Tongue (tissue), 1 donor: ENCODE measurements around the gene SEZ6. TPM values are rescaled to one million over a fixed set of nuclear protein-coding genes. Genes with fewer than 3 reads are reported as not detected.

Experiments used
- total RNA-seq: library from RNA; depleted of rRNA; stranded (reverse); fragments of >200 nt; gene quantifications from one replicate; pipeline ENCODE4 v1.2.3, GENCODE V29; 2014

The SEZ6 gene
- total RNA-seq, 1 donor from 2014 or later = not detected

Other genes with a start within 250 kb of the SEZ6 start
- gene FAM222B, start 163.2 kb downstream of the SEZ6 start, total RNA-seq = 3.2 TPM
- gene ERAL1, start 151.0 kb downstream of the SEZ6 start, total RNA-seq = 30.4 TPM
- 51.2 TPM for gene FLOT2, start 108.3 kb downstream of the SEZ6 start, total RNA-seq
- gene DHRS13, start 103.0 kb downstream of the SEZ6 start, total RNA-seq = 18.2 TPM
- gene PHF12, start 54.5 kb downstream of the SEZ6 start, total RNA-seq = 23.2 TPM
- 1.2 TPM for gene PIPOX, start 37.1 kb upstream of the SEZ6 start, total RNA-seq
- gene MYO18A, start 174.4 kb upstream of the SEZ6 start, total RNA-seq = 236 TPM
- gene CRYBA1, start 240.8 kb upstream of the SEZ6 start, total RNA-seq = not detected